ENCODE data around the gene PLEKHA4. TPM values are rescaled to one million over a fixed set of nuclear protein-coding genes. Genes with fewer than 3 reads are reported as not detected.

The PLEKHA4 gene
- total and polyA plus RNA-seq, 9 of the 15 experiments (the other 6 are each of a cell fraction or from before 2014, with no cell fraction given): 0.07 to 30.8 (median 11.4) TPM

DNA sequence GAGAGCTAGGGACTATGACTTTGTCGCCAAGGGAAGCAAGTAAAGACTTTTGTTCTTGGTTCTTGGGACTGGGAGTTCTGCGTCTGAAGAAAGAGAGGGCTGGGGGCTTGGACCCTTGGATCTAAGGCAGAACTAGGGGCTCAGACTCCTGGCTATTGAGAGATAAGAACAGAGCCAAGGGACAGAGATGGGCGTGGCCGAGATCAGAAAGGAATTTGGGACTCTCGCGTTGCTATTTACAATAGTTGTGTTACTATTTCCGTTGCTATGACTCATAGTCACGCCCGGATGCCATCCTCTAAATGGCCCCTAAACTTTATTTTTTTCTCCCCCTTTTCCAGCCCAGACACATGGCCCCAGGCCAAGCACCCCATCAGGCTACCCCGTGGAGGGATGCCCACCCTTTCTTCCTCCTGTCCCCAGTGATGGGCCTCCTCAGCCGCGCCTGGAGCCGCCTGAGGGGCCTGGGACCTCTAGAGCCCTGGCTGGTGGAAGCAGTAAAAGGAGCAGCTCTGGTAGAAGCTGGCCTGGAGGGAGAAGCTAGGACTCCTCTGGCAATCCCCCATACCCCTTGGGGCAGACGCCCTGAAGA is 4.6 kb upstream of the PLEKHA4 start (continued):
- TF ChIP-seq, protein P1, sequence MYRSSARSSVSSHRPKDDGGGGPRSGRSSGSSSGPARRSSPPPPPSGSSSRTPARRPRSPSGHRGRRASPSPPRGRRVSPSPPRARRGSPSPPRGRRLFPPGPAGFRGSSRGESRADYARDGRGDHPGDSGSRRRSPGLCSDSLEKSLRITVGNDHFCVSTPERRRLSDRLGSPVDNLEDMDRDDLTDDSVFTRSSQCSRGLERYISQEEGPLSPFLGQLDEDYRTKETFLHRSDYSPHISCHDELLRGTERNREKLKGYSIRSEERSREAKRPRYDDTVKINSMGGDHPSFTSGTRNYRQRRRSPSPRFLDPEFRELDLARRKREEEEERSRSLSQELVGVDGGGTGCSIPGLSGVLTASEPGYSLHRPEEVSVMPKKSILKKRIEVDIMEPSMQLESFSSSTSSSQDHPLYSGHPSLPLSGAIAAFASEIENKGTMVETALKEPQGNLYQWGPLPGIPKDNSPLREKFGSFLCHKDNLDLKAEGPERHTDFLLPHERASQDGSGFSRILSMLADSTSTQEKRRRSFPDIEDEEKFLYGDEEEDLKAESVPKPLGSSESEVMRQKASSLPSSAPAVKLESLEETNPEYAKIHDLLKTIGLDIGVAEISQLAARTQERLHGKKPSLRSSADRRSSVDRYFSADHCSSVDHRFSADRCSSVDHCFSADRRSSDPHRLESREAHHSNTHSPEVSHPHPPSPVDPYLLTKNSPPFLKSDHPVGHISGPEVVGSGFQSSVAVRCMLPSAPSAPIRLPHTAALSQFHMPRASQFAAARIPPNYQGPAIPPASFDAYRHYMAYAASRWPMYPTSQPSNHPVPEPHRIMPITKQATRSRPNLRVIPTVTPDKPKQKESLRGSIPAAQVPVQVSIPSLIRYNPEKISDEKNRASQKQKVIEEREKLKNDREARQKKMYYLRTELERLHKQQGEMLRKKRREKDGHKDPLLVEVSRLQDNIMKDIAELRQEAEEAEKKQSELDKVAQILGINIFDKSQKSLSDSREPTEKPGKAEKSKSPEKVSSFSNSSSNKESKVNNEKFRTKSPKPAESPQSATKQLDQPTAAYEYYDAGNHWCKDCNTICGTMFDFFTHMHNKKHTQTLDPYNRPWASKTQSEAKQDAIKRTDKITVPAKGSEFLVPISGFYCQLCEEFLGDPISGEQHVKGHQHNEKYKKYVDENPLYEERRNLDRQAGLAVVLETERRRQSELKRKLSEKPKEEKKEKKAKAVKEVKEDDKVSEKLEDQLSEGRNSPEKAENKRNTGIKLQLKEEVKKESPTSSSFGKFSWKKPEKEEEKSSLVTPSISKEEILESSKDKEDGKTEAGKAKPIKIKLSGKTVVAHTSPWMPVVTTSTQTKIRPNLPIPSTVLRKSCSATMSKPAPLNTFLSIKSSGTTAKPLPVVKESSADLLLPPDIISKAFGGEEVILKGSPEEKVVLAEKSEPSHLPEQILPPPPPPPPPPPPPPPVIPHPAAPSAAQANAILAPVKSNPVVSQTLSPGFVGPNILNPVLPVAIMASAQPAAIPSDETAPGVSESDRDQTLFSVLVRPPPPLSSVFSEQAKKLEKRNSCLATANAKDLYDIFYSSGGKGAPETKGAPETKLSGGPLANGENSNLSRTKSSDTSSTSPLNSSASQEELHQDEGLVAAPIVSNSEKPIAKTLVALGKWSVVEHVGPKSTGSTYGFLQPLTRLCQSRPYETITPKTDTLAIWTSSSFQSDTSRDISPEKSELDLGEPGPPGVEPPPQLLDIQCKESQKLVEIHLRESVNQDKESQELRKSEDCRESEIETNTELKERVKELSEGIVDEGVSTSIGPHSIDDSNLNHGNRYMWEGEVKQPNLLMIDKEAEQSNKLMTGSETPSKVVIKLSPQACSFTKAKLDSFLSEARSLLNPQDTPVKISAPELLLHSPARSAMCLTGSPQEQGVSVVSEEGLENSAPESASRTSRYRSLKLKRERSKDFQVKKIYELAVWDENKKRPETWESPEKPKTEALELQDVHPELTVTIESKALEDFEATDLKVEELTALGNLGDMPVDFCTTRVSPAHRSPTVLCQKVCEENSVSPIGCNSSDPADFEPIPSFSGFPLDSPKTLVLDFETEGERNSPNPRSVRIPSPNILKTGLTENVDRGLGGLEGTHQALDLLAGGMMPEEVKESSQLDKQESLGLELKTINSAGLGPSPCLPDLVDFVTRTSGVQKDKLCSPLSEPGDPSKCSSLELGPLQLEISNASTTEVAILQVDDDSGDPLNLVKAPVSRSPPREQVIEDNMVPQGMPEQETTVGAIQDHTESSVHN (IDR thresholded peaks at IDR 0.05; ENCODE audit: borderline replicate concordance in 1 of 2, low read depth in 1 of 2): no peak
- TF ChIP-seq, protein P2, sequence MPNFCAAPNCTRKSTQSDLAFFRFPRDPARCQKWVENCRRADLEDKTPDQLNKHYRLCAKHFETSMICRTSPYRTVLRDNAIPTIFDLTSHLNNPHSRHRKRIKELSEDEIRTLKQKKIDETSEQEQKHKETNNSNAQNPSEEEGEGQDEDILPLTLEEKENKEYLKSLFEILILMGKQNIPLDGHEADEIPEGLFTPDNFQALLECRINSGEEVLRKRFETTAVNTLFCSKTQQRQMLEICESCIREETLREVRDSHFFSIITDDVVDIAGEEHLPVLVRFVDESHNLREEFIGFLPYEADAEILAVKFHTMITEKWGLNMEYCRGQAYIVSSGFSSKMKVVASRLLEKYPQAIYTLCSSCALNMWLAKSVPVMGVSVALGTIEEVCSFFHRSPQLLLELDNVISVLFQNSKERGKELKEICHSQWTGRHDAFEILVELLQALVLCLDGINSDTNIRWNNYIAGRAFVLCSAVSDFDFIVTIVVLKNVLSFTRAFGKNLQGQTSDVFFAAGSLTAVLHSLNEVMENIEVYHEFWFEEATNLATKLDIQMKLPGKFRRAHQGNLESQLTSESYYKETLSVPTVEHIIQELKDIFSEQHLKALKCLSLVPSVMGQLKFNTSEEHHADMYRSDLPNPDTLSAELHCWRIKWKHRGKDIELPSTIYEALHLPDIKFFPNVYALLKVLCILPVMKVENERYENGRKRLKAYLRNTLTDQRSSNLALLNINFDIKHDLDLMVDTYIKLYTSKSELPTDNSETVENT (CRISPR knock-in tag; IDR thresholded peaks at IDR 0.05): no peak
- TF ChIP-seq, protein P3, sequence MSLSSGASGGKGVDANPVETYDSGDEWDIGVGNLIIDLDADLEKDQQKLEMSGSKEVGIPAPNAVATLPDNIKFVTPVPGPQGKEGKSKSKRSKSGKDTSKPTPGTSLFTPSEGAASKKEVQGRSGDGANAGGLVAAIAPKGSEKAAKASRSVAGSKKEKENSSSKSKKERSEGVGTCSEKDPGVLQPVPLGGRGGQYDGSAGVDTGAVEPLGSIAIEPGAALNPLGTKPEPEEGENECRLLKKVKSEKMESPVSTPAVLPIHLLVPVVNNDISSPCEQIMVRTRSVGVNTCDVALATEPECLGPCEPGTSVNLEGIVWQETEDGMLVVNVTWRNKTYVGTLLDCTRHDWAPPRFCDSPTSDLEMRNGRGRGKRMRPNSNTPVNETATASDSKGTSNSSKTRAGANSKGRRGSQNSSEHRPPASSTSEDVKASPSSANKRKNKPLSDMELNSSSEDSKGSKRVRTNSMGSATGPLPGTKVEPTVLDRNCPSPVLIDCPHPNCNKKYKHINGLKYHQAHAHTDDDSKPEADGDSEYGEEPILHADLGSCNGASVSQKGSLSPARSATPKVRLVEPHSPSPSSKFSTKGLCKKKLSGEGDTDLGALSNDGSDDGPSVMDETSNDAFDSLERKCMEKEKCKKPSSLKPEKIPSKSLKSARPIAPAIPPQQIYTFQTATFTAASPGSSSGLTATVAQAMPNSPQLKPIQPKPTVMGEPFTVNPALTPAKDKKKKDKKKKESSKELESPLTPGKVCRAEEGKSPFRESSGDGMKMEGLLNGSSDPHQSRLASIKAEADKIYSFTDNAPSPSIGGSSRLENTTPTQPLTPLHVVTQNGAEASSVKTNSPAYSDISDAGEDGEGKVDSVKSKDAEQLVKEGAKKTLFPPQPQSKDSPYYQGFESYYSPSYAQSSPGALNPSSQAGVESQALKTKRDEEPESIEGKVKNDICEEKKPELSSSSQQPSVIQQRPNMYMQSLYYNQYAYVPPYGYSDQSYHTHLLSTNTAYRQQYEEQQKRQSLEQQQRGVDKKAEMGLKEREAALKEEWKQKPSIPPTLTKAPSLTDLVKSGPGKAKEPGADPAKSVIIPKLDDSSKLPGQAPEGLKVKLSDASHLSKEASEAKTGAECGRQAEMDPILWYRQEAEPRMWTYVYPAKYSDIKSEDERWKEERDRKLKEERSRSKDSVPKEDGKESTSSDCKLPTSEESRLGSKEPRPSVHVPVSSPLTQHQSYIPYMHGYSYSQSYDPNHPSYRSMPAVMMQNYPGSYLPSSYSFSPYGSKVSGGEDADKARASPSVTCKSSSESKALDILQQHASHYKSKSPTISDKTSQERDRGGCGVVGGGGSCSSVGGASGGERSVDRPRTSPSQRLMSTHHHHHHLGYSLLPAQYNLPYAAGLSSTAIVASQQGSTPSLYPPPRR (CRISPR knock-in tag; IDR thresholded peaks at IDR 0.05; ENCODE audit: borderline replicate concordance): no peak
- TF ChIP-seq, protein P4, sequence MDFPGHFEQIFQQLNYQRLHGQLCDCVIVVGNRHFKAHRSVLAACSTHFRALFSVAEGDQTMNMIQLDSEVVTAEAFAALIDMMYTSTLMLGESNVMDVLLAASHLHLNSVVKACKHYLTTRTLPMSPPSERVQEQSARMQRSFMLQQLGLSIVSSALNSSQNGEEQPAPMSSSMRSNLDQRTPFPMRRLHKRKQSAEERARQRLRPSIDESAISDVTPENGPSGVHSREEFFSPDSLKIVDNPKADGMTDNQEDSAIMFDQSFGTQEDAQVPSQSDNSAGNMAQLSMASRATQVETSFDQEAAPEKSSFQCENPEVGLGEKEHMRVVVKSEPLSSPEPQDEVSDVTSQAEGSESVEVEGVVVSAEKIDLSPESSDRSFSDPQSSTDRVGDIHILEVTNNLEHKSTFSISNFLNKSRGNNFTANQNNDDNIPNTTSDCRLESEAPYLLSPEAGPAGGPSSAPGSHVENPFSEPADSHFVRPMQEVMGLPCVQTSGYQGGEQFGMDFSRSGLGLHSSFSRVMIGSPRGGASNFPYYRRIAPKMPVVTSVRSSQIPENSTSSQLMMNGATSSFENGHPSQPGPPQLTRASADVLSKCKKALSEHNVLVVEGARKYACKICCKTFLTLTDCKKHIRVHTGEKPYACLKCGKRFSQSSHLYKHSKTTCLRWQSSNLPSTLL (IDR thresholded peaks at IDR 0.05): no peak
- TF ChIP-seq MEF2A (IDR thresholded peaks at IDR 0.05; ENCODE audit: control insufficient read depth, low read depth, low read length) (peak; percentile 96), CBX3 (IDR thresholded peaks at IDR 0.05; ENCODE audit: borderline replicate concordance in 1 of 2, low read length in 2 of 2) (no peak), ZNF347 (CRISPR knock-in tag; IDR thresholded peaks at IDR 0.05; ENCODE audit: low read depth) (no peak), NFE2 (IDR thresholded peaks at IDR 0.05; ENCODE audit: low read depth) (no peak)
